Measurements from ENCODE around the gene PSMA7. TPM values are rescaled to one million over a fixed set of nuclear protein-coding genes. Genes with fewer than 3 reads are reported as not detected.

The PSMA7 gene
- polyA plus RNA-seq, 4 donors: 160 to 206 (median 170) TPM

DNA sequence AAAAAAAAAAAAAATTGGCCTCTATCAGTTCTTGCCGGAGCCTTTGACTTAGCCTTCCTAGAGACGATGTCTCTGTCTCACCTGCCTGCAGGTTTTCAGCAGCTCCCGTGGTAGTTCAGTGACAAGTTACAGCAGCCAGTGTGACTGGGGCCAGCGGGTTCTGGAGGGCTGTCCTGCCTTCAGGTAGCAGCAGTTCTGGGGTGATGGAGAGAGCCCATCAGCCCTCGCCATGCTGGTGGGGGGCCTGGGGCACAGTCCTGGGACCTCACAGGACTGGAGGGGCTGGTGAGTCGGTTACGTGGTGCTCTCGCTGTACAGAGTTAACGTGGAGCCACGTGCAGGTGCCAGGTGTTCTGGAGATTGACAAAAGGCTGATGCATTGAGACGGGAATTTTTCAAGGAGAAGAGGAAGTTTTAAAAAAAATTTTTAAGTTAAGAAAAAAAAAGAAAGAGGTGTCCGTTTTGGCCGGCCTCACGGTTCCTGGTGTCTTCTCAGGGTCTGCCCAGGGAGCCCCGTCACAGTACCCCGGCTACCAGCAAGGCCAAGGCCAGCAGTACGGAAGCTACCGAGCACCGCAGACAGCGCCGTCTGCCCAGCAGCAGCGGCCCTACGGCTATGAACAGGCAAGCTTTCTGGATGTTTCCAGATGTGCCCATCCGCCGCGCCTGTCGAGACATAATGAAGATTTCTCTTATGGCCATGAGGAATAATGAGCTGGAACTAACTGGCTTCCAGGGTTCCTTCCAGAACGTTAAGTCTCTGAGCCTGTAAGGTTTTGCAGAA, 31.0 kb upstream of the PSMA7 start:
- no peak for DNase-seq (ENCODE audit: low read depth in 4 of 4, low spot score in 3 of 4)

DNA sequence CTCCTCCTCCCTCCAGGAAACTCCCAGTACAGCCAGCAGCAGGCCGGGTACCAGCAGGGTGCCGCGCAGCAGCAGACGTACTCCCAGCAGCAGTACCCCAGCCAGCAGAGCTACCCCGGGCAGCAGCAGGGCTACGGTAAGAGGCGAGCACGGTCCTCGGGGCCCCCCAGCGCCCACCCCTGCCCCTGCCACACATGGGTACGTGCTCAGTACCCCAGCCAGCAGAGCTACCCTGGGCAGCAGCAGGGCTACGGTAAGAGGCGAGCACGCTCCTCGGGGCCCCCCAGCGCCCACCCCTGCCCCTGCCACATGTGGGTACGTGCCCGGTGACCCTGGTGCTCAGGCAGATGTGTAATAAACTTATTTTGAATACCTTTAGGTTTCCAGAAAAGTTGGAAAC, 29.5 kb upstream of the PSMA7 start:
- no peak for DNase-seq (ENCODE audit: low read depth in 4 of 4, low spot score in 3 of 4)

DNA sequence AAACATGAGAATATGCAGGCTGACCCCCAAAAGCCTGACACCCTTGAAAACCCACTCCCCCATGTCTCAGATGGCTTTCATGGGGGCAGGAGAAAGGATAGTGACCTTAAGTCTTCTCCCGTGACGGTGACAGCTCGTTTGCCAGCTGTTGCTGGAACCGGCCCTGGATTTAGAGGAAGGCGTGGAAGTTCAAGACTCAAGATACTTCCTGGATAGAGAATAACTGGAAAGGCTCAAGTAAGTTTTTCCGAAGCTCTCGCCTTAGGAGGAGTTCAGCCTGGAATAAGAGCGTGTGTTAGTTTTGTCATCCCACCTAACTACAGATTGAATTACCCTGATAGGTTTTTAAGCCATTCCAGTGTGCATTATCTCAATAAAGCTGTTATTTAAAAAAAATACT, 28.1 kb upstream of the PSMA7 start:
- no peak for DNase-seq (ENCODE audit: low read depth in 4 of 4, low spot score in 3 of 4)

DNA sequence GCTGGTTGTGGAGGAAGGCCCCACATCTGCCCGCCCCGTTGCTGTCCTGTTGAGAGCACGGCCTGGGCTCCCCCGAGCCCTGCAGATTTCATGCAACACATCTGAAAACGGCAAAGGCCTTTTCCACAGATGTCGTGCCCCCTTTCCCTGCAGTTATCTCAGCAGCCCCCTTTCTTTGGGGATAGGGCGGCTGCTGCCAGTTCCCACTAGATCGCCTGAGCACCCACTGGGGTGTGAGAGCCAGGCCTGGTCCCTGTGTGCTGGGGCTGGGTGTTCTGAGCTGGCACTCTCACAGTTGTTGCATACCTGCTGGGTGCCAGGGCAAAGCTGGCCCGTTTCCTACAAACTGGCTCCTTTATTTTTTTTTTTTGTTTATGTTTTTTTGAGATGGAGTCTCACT, 27.3 kb upstream of the PSMA7 start:
- DNase-seq (ENCODE audit: low read depth in 4 of 4, low spot score in 3 of 4): no peak

DNA sequence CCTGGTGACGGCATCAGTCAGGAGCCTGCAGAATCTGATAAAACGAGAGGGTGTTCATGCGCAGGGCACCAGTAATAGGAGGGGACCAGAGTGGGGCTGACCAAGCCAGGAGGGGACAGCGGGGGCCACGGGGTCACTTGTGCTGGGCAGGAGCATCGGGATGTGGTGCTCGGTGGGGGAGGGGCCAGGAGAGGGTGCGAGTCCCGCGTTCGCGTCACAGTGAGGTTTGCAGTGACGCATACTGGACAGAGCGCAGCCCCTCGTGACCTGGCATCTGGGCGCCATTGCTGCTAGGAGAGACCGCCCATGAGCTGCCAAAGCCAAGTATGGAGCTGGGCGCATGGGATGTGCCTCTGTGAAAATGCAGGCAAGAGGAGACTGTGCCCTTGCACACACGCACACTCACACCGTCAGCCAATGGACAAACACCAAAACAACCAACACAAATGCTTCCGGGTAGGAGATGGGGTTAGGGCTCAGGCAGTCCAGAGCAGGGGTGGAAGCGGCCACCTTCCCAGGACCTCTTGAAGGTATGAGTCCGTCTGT, 25.8 kb upstream of the PSMA7 start:
- DNase-seq (ENCODE audit: low read depth in 4 of 4, low spot score in 3 of 4): no peak

DNA sequence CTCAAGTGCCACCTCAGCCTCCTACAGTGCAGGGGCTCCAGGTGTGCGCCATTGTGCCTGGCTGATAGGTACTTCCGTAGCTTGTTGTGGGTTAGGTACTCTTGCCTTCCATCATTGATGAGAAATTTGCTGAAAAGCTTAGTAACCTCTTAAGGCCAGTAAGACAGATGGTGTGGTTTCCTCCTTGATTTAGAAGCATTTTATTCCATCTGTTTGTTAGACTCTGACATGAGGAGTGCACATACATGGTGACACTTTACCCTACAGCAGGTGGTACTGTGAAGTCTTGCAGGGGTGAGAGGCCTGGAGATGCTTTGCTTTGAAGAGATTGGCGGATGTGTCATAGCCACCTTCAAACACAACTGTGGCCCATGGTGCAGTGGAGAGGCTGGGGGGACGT, 24.9 kb upstream of the PSMA7 start:
- DNase-seq (ENCODE audit: low read depth in 4 of 4, low spot score in 3 of 4): no peak

DNA sequence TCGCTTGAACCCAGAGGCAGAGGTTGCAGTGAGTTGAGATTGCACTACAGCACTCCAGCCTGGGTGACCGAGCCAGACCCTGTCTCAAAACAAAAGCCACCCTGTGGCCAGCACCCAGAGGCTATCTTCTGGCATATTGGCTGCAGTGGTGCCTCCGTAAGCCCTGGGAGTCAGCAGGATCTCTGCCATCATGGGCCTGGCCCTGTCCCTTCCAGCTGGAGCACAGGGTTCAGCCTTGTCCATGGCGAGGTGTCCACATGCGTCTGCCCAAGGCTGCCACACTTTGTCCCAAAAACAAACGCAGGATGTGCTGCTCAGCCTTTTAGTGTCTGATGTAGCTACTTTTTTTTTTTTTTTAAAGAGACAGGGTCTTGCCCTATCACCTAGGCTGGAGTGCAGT, 24.3 kb upstream of the PSMA7 start:
- DNase-seq (ENCODE audit: low read depth in 4 of 4, low spot score in 3 of 4): no peak

DNA sequence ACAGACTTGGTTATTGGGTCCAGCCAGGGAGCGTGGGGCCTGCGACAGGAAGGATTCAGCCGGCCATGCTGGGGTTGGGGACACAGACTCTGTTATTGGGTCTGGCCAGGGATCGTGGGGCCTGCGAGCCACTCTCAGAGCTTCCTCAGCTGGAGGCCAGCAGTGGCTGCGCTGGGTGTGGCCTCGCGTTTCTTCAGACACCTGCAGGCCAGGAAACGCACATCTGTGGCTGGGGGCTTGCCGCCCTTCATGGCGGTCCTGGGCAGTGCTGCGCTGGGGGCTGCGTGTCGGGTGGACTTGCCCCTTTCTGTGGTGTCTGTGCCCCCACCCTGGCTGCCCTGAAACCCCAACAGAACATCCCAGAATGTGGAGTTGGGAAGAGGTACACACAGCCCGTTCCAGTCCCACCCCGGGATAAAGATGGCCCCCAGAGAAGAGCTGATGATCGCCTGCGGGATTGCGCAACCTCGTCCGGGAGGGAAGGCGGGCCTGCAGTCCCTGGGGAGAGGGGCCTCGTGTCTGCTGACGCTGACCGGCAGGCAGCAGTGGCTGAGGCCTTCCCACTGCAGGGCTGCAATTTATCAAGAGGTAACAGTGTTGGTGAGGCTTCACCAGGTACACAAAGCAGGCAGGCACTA, 22.7 kb upstream of the PSMA7 start:
- no peak for DNase-seq (ENCODE audit: low read depth in 4 of 4, low spot score in 3 of 4)

DNA sequence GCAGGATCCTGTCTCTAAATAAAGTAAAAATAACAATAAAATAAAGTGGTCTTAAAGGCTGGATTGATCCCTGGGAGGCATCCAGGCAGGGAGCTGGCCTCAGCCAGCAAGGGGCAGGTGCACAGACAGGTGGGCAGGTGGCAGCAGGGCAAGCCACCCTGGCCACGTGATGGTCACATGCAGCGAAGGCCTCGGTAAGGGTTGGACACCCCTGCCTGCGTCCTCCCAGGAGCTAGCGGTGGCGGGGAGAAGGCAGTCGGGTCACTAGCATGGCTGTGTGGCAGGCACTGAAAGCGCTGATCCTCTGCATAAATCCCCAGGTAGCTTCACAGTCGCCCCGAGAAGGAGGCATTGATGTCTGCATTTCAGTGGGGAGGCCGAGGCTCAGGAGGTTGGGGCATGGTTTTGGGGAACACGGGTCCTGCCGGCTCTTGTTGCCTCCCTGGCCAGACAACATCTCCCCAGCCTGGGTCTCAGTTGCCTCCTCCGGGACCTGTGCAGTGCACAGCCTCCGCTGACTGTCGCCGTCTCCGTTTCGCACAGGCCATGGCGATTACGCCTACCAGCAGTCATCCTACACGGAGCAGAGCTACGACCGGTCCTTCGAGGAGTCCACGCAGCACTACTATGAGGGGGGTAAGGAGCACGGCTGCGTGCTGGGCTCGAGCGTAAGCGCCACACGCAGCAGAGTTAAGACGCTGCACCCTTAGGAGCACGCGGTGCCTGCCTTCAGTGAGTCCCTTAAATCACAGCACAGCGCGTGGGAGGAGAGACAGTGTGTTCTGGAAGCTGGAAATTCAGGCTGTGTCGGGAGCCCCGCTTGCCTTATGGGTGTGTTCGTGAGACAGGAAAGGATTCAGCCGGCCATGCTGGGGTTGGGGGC, 21.9 kb upstream of the PSMA7 start:
- no peak for DNase-seq (ENCODE audit: low read depth in 4 of 4, low spot score in 3 of 4)

DNA sequence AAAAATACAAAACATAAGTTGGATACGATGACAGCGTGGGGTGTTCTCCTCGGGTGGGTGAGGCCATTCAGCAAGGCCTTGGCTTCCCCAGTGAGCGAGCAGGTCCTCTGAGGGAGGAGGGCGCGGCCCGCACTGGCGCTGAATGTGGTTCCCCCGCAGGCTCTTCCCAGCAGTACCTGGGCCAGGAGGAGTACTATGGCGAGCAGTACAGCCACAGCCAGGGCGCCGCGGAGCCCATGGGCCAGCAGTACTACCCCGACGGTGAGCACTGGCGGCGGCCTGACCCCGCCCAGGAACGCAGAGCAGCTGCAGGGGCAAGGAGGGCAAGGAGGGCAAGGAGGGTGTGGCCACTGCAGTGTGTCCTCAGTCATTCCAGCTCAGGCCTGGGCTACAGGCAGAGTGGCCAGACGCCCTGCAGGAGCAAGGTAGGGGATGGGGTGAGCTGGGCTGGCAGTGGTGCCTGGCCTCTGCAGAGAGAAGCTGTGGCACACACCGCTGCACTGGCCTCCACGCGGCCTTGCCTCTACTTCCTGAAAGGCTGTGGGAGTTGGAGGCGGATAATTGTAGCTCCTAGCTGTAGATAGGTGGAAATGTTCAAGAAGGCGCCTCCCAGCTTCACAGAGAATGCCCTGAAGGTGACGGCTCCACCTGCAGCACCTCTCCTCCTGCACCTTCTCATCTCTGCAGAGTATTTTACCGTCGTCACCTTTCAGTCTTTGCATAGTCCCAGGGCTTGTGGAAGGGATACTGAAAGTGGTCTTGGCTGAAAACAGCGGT, 21.0 kb upstream of the PSMA7 start:
- no peak for DNase-seq (ENCODE audit: low read depth in 4 of 4, low spot score in 3 of 4)

DNA sequence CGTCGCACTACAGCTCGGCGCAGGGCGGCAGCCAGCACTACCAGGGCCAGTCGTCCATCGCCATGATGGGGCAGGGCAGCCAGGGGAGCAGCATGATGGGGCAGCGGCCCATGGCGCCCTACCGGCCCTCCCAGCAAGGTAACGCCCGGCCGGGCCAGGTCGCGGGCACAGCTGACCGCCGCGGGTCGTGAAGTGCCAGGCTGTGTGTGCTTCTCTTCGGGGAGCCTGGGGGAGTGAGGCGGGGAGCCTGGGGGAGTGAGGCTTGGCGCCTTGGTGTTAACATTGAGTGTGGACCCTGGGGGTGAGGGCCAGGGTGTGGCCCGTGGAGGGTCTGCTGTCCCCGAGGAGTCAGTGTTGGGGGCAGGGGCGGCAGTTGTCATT, 20.3 kb upstream of the PSMA7 start:
- no peak for DNase-seq (ENCODE audit: low read depth in 4 of 4, low spot score in 3 of 4)

DNA sequence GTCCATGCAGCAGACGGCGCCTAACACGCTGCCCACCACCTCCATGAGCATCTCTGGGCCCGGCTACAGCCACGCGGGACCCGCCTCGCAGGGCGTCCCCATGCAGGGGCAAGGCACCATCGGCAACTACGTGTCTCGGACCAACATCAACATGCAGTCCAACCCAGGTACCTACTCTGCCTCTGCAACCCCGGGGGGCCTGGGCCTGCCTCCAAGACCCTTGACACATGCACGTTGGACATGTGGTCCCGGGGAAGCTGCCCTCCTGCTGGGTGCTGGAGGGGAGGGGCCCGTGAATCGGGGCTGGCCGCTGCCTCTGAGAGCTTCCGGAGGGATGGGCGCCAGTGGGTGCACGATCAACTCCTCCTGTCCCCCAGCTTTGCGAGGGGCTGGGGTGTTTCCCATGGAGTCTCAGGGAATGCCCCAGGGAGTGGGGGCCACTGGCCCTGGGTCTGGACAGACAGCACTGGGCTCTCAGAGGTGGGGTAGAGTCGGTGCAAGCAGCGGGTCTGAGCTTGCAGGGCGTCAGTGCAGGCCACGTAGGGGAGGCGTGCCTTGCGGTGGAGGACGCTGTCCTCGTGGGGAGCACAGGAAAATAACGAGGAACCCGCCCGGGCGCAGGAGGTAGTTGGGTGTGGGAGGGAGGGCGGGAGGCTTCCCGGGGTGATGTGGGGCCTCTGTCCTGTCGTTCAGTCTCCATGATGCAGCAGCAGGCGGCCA, 19.7 kb upstream of the PSMA7 start:
- no peak for DNase-seq (ENCODE audit: low read depth in 4 of 4, low spot score in 3 of 4)

DNA sequence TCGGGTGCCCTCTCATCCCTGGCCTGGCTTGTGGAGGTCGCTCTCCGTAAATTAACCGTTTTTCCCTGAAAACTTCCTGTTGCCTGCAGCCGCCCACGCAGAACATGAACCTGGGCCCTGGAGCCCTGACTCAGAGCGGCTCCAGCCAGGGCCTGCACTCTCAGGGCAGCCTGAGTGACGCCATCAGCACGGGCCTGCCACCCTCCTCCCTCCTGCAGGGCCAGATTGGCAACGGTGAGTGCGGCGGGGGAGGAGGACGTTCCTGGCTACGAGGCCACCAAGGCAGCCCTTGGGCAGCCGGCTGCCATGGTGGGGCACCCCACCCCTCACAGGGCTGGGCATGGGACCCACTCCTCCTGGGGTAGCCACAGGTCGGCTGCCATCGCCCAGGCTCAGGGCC, 18.2 kb upstream of the PSMA7 start:
- no peak for DNase-seq (ENCODE audit: low read depth in 4 of 4, low spot score in 3 of 4)

DNA sequence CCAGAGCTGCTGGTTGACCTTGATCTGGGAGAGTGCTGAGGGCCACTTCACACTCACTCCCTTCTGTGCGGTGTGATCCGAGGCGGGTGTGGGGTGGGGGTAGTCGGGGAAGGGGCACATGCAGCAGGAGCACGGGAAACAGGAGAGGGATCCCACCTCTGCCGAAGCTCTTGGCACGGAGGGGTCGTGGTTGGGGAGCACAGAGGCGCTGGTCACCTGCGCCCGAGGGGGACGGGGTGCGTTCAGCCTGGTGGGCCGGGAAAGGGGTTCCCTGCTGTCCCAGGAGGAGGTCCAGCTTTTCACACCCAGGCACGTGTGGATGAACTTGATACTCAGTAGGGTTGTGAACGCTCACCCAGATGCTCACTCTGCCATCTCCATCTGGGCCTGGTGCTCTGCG, 17.7 kb upstream of the PSMA7 start:
- no peak for DNase-seq (ENCODE audit: low read depth in 4 of 4, low spot score in 3 of 4)

DNA sequence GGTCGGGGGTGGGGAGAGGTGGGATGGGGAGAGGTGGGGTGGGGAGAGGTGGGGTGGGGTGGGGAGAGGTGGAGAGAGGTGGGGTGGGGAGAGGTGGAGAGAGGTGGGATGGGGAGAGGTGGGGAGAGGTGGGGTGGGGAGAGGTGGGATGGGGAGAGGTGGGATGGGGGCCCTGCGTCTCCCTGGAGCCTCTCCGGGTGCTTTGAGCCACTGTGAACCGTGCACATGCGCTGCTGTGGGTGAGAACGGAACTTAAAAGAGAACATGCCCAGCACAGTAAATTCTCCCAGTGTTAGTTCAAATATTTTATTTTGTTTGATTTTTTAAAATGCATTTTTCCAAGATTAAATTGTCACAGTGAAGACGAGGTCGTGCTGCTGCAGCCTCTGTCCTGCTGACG, 17.1 kb upstream of the PSMA7 start:
- DNase-seq (ENCODE audit: low read depth in 4 of 4, low spot score in 3 of 4): no peak

DNA sequence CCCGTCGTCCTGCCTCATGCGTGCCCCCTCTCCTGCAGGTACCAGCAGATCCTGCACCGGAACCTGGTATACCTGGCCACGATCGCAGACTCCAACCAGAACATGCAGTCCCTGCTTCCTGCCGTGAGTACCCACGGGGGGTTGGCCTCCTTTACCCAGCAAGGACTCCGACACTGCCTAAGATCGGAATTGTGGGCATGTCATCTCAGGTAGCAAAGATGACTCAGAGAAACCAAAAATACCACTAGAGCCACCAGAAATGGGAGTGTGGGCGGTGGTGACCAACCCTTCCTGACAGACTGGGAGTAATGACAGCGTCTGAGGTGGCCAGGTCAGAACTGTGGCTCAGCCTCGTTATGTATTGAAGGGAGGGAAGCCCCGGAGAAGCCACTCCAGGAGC, 16.6 kb upstream of the PSMA7 start:
- DNase-seq (ENCODE audit: low read depth in 4 of 4, low spot score in 3 of 4): no peak

DNA sequence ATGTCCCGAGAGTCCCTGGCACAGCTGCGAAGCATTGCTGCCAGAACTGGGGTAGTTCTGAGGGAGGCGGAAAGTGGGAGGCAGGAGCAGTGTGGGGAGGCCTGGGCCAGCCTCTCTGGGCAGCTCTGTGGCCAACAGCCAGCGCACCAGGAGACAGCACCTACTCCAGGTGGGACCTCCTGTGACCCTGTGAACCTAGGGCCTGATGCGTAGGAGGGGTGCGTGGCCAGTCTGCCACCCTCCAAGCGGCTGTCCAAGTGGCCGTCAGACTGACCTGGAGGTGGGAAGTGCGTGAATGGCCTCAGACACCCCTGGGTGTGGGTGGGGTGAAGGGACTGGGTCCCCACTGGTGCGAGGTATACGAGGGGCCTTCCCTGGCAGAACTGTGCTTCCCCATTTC, 15.9 kb upstream of the PSMA7 start:
- no peak for DNase-seq (ENCODE audit: low read depth in 4 of 4, low spot score in 3 of 4)

DNA sequence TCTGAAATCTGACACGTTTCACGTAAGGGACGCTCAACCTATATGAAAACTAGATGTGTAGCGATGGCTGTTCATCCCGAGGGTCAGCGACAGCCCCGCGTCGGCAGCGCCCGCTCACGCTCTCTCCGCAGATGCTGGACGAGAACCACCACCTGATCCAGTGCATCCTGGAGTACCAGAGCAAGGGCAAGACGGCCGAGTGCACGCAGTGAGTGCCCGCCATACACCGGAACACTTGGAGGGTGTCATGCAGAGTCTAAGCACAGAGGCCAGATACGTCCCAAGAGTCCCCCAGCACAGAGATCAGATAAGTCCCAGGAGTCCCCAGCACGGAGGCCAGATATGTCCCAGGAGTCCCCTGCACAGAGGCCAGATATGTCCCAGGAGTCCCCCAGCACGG, 15.3 kb upstream of the PSMA7 start:
- DNase-seq (ENCODE audit: low read depth in 4 of 4, low spot score in 3 of 4): no peak

DNA sequence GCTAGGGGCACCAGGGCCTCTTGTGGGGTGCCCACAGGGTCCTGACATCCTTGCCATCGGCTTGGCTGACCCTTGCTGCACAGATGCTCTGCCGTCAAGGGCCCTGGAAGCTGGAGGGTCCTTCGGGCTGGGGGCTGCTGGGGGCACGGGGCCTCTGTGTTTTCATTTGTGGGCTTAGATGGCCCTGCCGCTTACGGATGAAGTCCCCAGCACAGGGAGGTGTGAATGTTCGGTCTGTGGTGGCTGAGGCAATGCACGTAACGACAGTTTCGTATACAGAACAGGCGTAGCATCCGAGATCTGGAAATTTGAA, 14.8 kb upstream of the PSMA7 start:
- DNase-seq (ENCODE audit: low read depth in 4 of 4, low spot score in 3 of 4): no peak

Measured in right renal pelvis (tissue), 4 donors.